Activated naive CD4-positive, alpha-beta T cell treated with anti-CD3 and anti-CD28 coated beads for 36 hours (primary cell): Measurements from ENCODE around the gene TBC1D10B. TPM values are rescaled to one million over a fixed set of nuclear protein-coding genes. Genes with fewer than 3 reads are reported as not detected.

Source experiments
- CTCF ChIA-PET: fragments of 350-600 bp; sonication (Branson Sonifier 250); formaldehyde crosslinking; loops from one replicate; lab custom pipeline; 2021; ENCODE audit warnings: antibody characterized with exemption; lab: Charles Lee
- DNase-seq: peaks from one replicate; pipeline ENCODE4 v3.0.0-alpha.2; 2020
- H3K27ac Mint-ChIP-seq: one replicate; pipeline ENCODE4 v1.8.0; 2021; ENCODE audit warnings: mild to moderate bottlenecking, mixed read lengths
- H3K27me3 Mint-ChIP-seq: one replicate; pipeline ENCODE4 v1.8.0; 2021; ENCODE audit warnings: low read depth, mixed read lengths
- H3K36me3 Mint-ChIP-seq: one replicate; pipeline ENCODE4 v1.8.0; 2021; ENCODE audit warnings: low read depth, mixed read lengths
- H3K4me1 Mint-ChIP-seq: one replicate; pipeline ENCODE4 v1.8.0; 2021; ENCODE audit warnings: low read depth, mixed read lengths
- H3K4me3 Mint-ChIP-seq: one replicate; pipeline ENCODE4 v1.8.0; 2021; ENCODE audit warnings: mild to moderate bottlenecking, moderate library complexity, mixed read lengths
- H3K9me3 Mint-ChIP-seq: one replicate; pipeline ENCODE4 v1.8.0; 2021; ENCODE audit warnings: mixed read lengths
- intact Hi-C: fragments of 100-400 bp; cut with micrococcal nuclease; formaldehyde crosslinking; loops from one replicate; pipeline ENCODE4 v1.15.1; 2023
- total RNA-seq, 2 experiments: library from RNA; stranded (reverse); gene quantifications; one replicate each; pipeline ENCODE4 v1.2.3, GENCODE V29; 2021

TBC1D10B gene
- total RNA-seq, 2 experiments from 2014 or later = 36.6 to 38.4 TPM

DNA sequence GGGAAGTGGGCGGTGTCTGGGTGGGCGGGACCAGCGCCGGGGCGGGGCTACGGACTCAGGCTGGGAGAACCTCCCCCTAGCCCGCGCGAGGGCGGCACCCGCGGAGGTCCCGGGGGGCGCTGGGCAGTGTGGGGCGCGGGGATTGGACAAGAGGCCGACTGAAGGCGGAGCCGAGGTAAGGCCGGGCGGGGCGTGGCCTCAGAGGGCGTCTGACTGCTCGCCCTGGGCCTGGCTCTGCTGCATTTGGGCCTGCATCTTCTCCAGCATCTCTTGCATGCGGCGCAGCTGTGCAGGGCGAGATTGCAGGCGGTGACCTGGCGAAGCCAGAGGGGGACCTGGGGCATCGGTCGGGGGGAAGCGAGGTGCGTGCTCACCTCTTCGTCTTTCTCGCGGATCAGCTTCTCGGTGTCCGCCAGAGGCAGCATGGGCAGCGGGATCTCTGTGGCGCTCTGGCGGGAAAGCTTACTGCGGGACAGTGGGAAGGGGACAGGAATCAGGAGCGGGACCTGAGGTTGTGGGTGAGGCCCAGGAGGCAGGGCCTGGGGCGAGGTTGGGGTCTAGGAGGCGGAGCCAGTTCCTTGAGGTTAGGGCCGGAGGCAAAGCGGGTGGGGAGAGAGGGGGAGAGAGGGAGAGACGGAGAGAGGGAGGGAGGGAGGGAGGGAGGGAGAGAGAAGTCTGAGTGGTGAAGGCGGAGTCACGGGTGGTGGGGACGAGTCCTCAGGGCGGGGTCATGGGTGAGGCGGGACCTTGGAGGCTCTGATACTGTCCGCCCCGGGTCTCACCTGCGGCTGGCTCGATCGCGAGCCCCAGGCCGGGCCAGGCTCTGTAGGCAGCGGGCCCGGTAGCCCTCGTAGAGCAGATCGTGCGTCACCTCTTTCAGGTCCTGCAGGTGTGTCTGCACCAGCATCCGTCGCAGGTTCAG is 8.2 kb upstream of the TBC1D10B start:
- Mint-ChIP-seq H3K9me3 (no peaks in the 10 kb centered on the region), H3K4me3 (peak overlapping the region; percentile 99), H3K4me1 (peaks cover 43% of the 10 kb centered on the region), H3K27ac (peak overlapping the region; percentile 99), H3K27me3 (no peaks in the 10 kb centered on the region), H3K36me3 (peaks cover 29% of the 10 kb centered on the region)
- CTCF ChIA-PET = interaction anchor here (1.1 to 1.2 kb wide), 2 partner anchors 31 kb away, joined by 3 to 6 read pairs; no protein-coding TSS in a partner anchor
- DNase-seq = peak; percentile 100
- intact Hi-C loops = loop anchor here (1.0 to 10.0 kb wide), 10 partner anchors 8 to 546 kb away; partner anchors contain the start of genes ALDOA, CD2BP2, DCTPP1 and FBRS

DNA sequence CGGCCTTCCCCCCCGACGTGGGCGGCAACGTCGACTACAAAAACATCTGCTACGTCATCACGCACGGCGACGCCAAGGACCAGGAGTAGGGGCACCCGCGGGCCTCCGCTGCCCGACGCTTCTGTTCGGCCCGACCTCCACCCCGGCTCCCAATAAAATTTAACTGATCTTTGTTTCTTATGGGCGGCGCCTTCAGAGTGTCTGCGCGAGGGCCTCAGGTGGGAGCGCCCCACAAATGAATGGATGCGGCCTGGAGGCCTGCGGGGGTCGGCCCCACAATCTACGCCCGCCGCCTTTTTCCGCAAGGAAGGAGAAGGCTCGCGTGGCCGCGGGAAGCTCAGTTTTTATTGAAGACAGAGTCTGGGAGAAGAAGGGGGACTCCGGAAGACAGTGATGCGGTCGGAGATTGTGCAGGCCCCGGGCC is 7.5 kb upstream of the TBC1D10B start:
- CTCF ChIA-PET = interaction anchor here (1.1 kb wide), 1 partner anchor 32 kb away, joined by 3 read pairs; no protein-coding TSS in a partner anchor
- Mint-ChIP-seq H3K4me3 (peak overlapping the region; percentile 99), H3K36me3 (peaks cover 28% of the 10 kb centered on the region), H3K4me1 (peaks cover 39% of the 10 kb centered on the region), H3K9me3 (no peaks in the 10 kb centered on the region), H3K27ac (peak overlapping the region; percentile 99), H3K27me3 (no peaks in the 10 kb centered on the region)
- intact Hi-C loops = loop anchor here (1.0 to 10.0 kb wide), 10 partner anchors 8 to 547 kb away; partner anchors contain the start of genes ALDOA, CD2BP2, DCTPP1 and FBRS
- DNase-seq = peak; percentile 92

DNA sequence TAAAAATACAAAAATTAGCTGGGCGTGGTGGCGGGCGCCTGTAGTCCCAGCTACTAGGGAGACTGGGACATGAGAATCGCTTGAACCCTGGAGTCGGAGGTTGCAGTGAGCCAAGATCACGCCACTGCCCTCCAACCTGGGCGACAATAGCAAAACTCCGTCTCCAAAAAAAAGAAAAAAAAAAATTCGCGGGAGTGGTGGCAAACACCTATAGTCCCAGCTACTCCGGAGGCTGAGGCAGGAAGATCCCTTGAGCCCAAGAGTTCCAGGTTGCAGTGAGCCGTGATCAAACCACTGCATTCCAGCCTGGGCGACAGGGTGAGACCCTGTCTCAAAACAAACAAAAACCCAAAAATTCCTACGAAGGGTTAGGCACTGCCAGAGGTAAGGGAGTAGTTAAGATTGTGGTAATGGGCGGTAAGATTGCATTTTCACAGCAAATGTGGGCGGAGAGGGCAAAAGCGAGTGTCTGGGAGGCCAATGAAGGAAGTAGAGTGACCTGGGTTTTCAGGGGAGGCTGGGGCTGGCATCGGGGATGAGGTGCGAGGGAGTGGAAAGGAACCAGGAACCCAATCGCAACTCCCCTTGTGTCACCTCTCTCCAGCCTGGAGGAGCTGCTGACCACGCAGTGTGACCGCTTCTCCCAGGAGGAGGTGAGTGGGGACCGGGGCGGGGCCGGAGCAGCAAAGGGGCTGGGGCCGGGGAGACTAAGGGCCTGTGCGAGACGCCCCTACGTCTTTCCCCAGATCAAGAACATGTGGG is 6.9 kb upstream of the TBC1D10B start:
- intact Hi-C loops = loop anchor here (5.0 to 10.0 kb wide), 2 partner anchors 95 to 548 kb away; partner anchors contain the start of genes FBXL19 and ITGAL
- peak overlapping the region; percentile 99 for H3K4me3 Mint-ChIP-seq
- H3K27me3 Mint-ChIP-seq = no peaks in the 10 kb centered on the region
- peaks cover 25% of the 10 kb centered on the region for H3K36me3 Mint-ChIP-seq
- no peak for DNase-seq
- no peaks in the 10 kb centered on the region for H3K9me3 Mint-ChIP-seq
- H3K27ac Mint-ChIP-seq = peak overlapping the region; percentile 99
- CTCF ChIA-PET = interaction anchor here (1.1 kb wide), 1 partner anchor 32 kb away, joined by 3 read pairs; no protein-coding TSS in a partner anchor
- peaks cover 37% of the 10 kb centered on the region for H3K4me1 Mint-ChIP-seq

DNA sequence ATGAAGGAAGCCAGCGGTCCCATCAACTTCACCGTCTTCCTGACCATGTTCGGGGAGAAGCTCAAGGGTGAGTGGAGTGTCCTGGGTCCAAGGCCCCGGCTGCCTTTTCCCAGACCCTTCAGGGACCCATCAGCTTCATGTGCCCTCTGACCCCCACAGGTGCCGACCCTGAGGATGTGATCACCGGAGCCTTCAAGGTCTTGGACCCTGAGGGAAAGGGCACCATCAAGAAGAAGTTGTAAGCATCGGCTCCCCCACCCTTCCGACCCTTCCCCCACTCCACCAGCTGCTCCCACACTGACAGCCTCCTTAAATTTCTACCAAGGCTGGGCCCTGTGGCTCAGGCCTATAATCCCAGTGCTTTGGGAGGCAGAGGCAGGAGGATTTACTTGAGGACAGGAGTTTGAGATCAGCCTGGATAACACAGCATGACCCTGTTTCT is 6.2 kb upstream of the TBC1D10B start:
- Mint-ChIP-seq H3K36me3 (peaks cover 25% of the 10 kb centered on the region), H3K4me1 (peaks cover 40% of the 10 kb centered on the region), H3K9me3 (no peaks in the 10 kb centered on the region), H3K4me3 (no peak overlapping the region), H3K27me3 (no peaks in the 10 kb centered on the region), H3K27ac (peak overlapping the region; percentile 99)
- CTCF ChIA-PET = no interaction called here
- intact Hi-C loops = loop anchor here (5.0 to 10.0 kb wide), 2 partner anchors 96 to 548 kb away; partner anchors contain the start of genes FBXL19 and ITGAL
- no peak for DNase-seq

DNA sequence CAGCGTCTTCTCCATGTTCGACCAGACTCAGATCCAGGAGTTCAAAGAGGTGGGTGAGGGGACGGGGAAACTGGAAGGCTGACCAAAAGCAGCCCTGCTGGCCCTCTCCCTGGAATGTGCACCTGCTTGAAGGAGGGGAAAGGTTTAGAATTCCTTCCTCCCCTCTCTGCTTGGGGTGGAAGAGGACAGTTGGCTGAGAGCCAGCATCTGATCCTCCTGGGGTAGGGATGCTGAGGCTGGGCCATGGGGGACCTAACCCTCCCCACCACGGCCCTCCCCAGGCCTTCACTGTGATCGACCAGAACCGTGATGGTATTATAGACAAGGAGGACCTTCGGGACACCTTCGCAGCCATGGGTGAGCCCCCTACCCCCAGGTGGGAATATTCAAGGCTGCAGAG is 5.6 kb upstream of the TBC1D10B start:
- Mint-ChIP-seq H3K27ac (peak overlapping the region; percentile 99), H3K27me3 (no peaks in the 10 kb centered on the region), H3K36me3 (peaks cover 21% of the 10 kb centered on the region), H3K9me3 (no peaks in the 10 kb centered on the region), H3K4me3 (no peak overlapping the region), H3K4me1 (peaks cover 40% of the 10 kb centered on the region)
- intact Hi-C loops = loop anchor here (5.0 to 10.0 kb wide), 2 partner anchors 96 to 549 kb away; partner anchors contain the start of genes FBXL19 and ITGAL
- no peak for DNase-seq
- CTCF ChIA-PET = no interaction called here

DNA sequence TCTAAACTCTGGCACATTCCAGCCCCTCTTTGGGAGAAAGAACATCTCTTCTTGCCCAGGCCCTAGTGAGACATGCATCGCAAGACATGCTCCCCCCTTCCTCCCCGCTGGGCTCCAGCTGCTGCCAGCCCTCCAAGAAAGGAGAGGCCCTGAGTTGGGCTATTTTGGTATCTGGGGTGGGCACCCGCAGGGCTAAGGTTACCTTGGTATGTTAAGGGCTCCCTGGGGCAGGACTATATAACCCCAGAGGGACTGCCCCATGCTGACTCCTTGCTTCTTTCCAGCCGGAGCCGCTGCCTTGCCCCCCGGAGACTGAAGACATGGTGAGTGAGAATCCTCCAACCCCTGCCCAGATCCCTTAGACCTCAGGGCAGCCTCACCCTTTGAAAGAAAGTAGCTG is 4.2 kb upstream of the TBC1D10B start, which contains the start of gene MYL11:
Gene MYL11, plus strand, starts transcription at position 265 of the 400 bp plus-strand sequence. Its CDS starts 56 bp downstream, at position 321.
- H3K9me3 Mint-ChIP-seq = no peaks in the 10 kb centered on the region
- H3K4me3 Mint-ChIP-seq = no peak within 1 kb of the TSS
- H3K4me1 Mint-ChIP-seq = peaks cover 30% of the 10 kb centered on the region
- H3K27me3 Mint-ChIP-seq = no peaks in the 10 kb centered on the region
- intact Hi-C loops = loop anchor here (5.0 to 10.0 kb wide), 2 partner anchors 550 to 552 kb away; partner anchors contain the start of genes FBXL19 and MVP
- H3K36me3 Mint-ChIP-seq = peaks cover 12% of the 10 kb centered on the region
- DNase-seq = no peak
- H3K27ac Mint-ChIP-seq = peak within 1 kb of the TSS; percentile 99
- CTCF ChIA-PET = no interaction called here

DNA sequence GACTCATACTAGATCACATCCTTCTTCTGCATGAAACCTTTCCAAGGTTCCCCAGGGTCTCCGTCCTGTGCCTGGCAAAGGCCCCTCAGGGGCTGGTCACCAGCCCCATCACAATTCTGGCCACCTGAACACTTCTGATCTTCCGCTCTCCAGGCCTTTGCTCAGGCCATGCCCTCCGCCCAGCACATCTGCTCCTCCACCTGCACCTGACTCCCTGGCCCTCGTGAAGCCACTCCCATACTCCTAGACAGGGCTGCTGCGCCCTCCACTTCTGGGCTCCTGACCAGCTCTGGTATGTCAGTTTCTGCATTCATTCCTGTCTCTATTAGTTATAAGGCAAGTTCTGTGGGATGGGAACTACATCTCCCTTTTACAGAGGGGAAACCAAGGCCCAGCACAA is 2.4 kb upstream of the TBC1D10B start:
- DNase-seq = no peak
- H3K27me3 Mint-ChIP-seq = no peaks in the 10 kb centered on the region
- CTCF ChIA-PET = interaction anchor here (2.7 kb wide), 1 partner anchor 37 kb away, joined by 10 read pairs; no protein-coding TSS in a partner anchor
- no peak overlapping the region for H3K4me3 Mint-ChIP-seq
- no peak overlapping the region for H3K27ac Mint-ChIP-seq
- H3K36me3 Mint-ChIP-seq = peaks cover 4% of the 10 kb centered on the region
- intact Hi-C loops = loop anchor here (5.0 to 10.0 kb wide), 2 partner anchors 550 to 552 kb away; partner anchors contain the start of genes FBXL19 and MVP
- peaks cover 29% of the 10 kb centered on the region for H3K4me1 Mint-ChIP-seq
- H3K9me3 Mint-ChIP-seq = no peaks in the 10 kb centered on the region

DNA sequence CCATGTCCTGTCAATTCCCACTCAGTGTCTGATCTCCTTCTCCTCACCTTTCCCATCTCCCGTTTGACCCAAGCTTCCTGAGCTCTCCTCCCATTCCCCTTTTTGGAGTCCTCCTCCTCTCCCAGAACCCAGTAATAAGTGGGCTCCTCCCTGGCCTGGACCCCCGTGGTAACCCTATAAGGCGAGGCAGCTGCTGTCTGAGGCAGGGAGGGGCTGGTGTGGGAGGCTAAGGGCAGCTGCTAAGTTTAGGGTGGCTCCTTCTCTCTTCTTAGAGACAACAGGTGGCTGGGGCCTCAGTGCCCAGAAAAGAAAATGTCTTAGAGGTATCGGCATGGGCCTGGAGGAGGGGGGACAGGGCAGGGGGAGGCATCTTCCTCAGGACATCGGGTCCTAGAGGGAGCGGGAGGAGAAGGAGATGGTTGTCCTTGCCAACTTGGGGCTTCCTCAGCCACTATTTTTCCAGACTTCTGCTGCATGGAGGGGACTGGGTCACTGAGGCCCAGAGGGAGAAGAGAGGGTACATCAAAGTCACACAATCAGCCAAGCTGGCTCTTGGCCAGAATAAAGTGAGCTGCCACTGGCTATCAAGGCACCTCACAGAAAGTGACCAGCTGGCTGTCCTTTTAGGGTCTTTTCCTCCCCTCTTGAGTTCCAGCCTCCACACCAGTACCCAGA is 1.9 kb upstream of the TBC1D10B start:
- Mint-ChIP-seq H3K4me3 (peak overlapping the region; percentile 91), H3K36me3 (peaks cover 6% of the 10 kb centered on the region), H3K9me3 (no peaks in the 10 kb centered on the region), H3K27me3 (no peaks in the 10 kb centered on the region), H3K4me1 (peaks cover 32% of the 10 kb centered on the region), H3K27ac (peak overlapping the region; percentile 98)
- intact Hi-C loops = loop anchor here (5.0 to 10.0 kb wide), 2 partner anchors 550 to 553 kb away; partner anchors contain the start of genes FBXL19 and MVP
- CTCF ChIA-PET = interaction anchor here (0.6 to 2.7 kb wide), 5 partner anchors 11 to 86 kb away, joined by 3 to 10 read pairs (median 6); partner anchors contain the start of genes SEPTIN1 and ZNF771
- no peak for DNase-seq

DNA sequence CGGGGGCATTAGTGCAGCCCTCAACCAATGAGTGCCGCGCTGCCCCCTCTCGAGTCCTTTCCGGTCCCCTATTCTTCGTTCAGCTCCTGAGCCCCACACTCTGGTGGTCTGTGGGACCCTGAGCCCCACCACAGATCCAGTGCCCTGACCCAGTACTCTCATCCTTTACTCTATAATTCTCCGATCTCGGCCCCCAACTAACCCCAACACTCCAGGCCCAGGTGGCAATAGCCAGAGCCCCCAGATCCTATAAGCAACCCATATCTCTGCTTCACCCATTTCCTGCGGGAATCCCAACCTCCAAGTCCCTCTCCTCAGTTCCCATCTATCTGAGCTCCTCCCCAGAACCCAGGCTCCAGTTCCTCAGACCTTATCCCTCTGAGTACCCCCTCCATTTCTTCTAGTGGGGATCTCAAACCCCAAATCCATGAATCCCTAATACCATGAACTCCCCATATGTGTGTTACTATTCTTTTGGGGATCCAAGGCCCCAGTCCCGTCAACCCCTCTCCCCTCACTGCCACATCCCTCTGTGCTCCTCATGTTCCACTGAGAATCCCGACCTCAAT is 1.0 kb upstream of the TBC1D10B start:
- no peak for DNase-seq
- H3K36me3 Mint-ChIP-seq = peaks cover 11% of the 10 kb centered on the region
- no peaks in the 10 kb centered on the region for H3K27me3 Mint-ChIP-seq
- intact Hi-C loops = loop anchor here (1.0 to 10.0 kb wide), 6 partner anchors 164 to 553 kb away; partner anchors contain the start of genes ALDOA, FBRS, FBXL19 and MVP
- H3K27ac Mint-ChIP-seq = peak overlapping the region; percentile 98
- H3K9me3 Mint-ChIP-seq = no peaks in the 10 kb centered on the region
- H3K4me3 Mint-ChIP-seq = peak overlapping the region; percentile 91
- CTCF ChIA-PET = interaction anchor here (0.6 to 2.7 kb wide), 8 partner anchors 11 to 259 kb away, joined by 3 to 10 read pairs (median 5); partner anchors contain the start of genes SEPTIN1 and ZNF771
- H3K4me1 Mint-ChIP-seq = peaks cover 38% of the 10 kb centered on the region

DNA sequence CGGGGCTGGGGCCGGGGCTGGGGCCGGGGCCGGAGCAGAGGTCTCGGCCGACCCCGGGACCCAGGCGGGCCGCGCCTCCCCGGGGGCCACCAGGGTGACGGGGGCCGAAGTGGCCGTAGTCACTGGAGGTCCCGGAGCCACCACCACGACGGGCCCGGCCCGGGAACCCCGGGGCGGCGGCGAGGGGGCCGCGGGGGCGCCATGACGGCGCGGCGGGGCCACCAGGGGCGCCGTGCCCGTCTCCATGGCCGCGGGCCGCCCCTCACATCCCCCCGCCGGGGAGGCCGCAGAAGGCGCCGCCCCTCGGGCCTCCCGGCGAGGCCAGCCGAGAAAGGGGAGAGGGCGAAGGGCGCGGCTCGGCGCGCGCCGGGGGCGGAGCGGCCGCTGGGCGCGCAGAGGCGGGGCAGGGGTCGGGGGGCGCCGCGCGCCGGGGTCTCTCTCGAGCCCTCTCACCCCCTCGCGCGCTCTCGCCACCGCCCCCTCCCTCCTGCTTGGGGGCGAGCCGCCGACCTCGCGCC is 297 bp downstream of the TBC1D10B start:
- no peak for DNase-seq
- peaks cover 16% of the 10 kb centered on the region for H3K36me3 Mint-ChIP-seq
- no peaks in the 10 kb centered on the region for H3K27me3 Mint-ChIP-seq
- peak overlapping the region; percentile 94 for H3K4me3 Mint-ChIP-seq
- intact Hi-C loops = loop anchor here (1.0 to 10.0 kb wide), 12 partner anchors 8 to 555 kb away; partner anchors contain the start of genes ALDOA, CD2BP2, FBRS and FBXL19
- peaks cover 45% of the 10 kb centered on the region for H3K4me1 Mint-ChIP-seq
- no peaks in the 10 kb centered on the region for H3K9me3 Mint-ChIP-seq
- H3K27ac Mint-ChIP-seq = no peak overlapping the region
- CTCF ChIA-PET = interaction anchor here (1.0 to 1.6 kb wide), 3 partner anchors 13 to 40 kb away, joined by 5 to 9 read pairs (median 6); partner anchors contain the start of gene SEPTIN1
